Measurements from ENCODE around the gene ACBD3. TPM values are rescaled to one million over a fixed set of nuclear protein-coding genes. Genes with fewer than 3 reads are reported as not detected.

The ACBD3 gene
- total RNA-seq, 2 experiments from 2014 or later, result 22.5 to 24.6 TPM

- no peak for DNase-seq
- ChIA-PET CTCF (interaction anchor here (0.6 to 3.8 kb wide), 5 partner anchors 22 to 253 kb away, joined by 3 to 15 read pairs (median 3); partner anchors contain the start of gene PARP1), POLR2A (no interaction called here)
- H3K27ac Mint-ChIP-seq, result peak overlapping the region; percentile 37
- no peaks in the 10 kb centered on the region for H3K27me3 Mint-ChIP-seq
- H3K4me3 Mint-ChIP-seq, result no peak overlapping the region
- H3K9me3 Mint-ChIP-seq, result no peaks in the 10 kb centered on the region
- peaks cover 27% of the 10 kb centered on the region for H3K4me1 Mint-ChIP-seq
- peaks cover 51% of the 10 kb centered on the region for H3K36me3 Mint-ChIP-seq (ENCODE audit: low read depth)
Measured at GRCh38 chr1:226154593-226154992, 31.9 kb downstream of the ACBD3 start.

GRCh38 chr1:226149806-226150205 is 36.7 kb downstream of the ACBD3 start:
- ChIA-PET POLR2A (no interaction called here), CTCF (interaction anchor here (0.7 to 2.9 kb wide), 4 partner anchors 17 to 183 kb away, joined by 3 to 23 read pairs (median 4); no protein-coding TSS in a partner anchor)
- Mint-ChIP-seq H3K27me3 (no peaks in the 10 kb centered on the region), H3K4me1 (peaks cover 8% of the 10 kb centered on the region), H3K36me3 (ENCODE audit: low read depth) (peaks cover 49% of the 10 kb centered on the region), H3K27ac (no peak overlapping the region), H3K4me3 (no peak overlapping the region), H3K9me3 (no peaks in the 10 kb centered on the region)
- no peak for DNase-seq

GRCh38 chr1:226148121-226148648 is 38.4 kb downstream of the ACBD3 start:
- POLR2A ChIA-PET, result interaction anchor here (1.3 kb wide), 1 partner anchor 23 kb away, joined by 3 read pairs; no protein-coding TSS in a partner anchor
- no peaks in the 10 kb centered on the region for H3K4me1 Mint-ChIP-seq
- H3K4me3 Mint-ChIP-seq, result no peak overlapping the region
- no peak for DNase-seq
- no peaks in the 10 kb centered on the region for H3K27me3 Mint-ChIP-seq
- H3K36me3 Mint-ChIP-seq (ENCODE audit: low read depth), result peaks cover 45% of the 10 kb centered on the region
- no peaks in the 10 kb centered on the region for H3K9me3 Mint-ChIP-seq
- H3K27ac Mint-ChIP-seq, result no peak overlapping the region
- CTCF ChIA-PET, result interaction anchor here (2.9 kb wide), 1 partner anchor 22 kb away, joined by 23 read pairs; no protein-coding TSS in a partner anchor

- no peak for DNase-seq
- Mint-ChIP-seq H3K36me3 (ENCODE audit: low read depth) (peaks cover 26% of the 10 kb centered on the region), H3K27ac (no peak overlapping the region), H3K4me1 (no peaks in the 10 kb centered on the region), H3K27me3 (no peaks in the 10 kb centered on the region), H3K4me3 (no peak overlapping the region), H3K9me3 (no peaks in the 10 kb centered on the region)
- ChIA-PET CTCF (no interaction called here), POLR2A (no interaction called here)
Measured at GRCh38 chr1:226144045-226144444, 42.5 kb downstream of the ACBD3 start.

- CTCF ChIA-PET, result interaction anchor here (1.9 kb wide), 1 partner anchor 10 kb away, joined by 6 read pairs; no protein-coding TSS in a partner anchor
- Mint-ChIP-seq H3K27ac (no peak overlapping the region), H3K4me1 (no peaks in the 10 kb centered on the region)
Measured at GRCh38 chr1:226135709-226136108, 50.8 kb downstream of the ACBD3 start.

GRCh38 chr1:226135059-226135651 is 51.4 kb downstream of the ACBD3 start:
- H3K4me1 Mint-ChIP-seq, result no peaks in the 10 kb centered on the region
- no peaks in the 10 kb centered on the region for H3K36me3 Mint-ChIP-seq (ENCODE audit: low read depth)
- DNase-seq, result no peak
- ChIA-PET POLR2A (no interaction called here), CTCF (interaction anchor here (1.1 kb wide), 1 partner anchor 10 kb away, joined by 3 read pairs; no protein-coding TSS in a partner anchor)
- H3K27me3 Mint-ChIP-seq, result no peaks in the 10 kb centered on the region
- no peak overlapping the region for H3K27ac Mint-ChIP-seq
- no peak overlapping the region for H3K4me3 Mint-ChIP-seq
- H3K9me3 Mint-ChIP-seq, result no peaks in the 10 kb centered on the region

More at GRCh38 chr1:226135709-226136108, 50.8 kb downstream of the ACBD3 start:
- Mint-ChIP-seq H3K4me3 (no peak overlapping the region), H3K9me3 (no peaks in the 10 kb centered on the region), H3K36me3 (ENCODE audit: low read depth) (no peaks in the 10 kb centered on the region), H3K27me3 (no peaks in the 10 kb centered on the region)
- POLR2A ChIA-PET, result no interaction called here
- no peak for DNase-seq

- Mint-ChIP-seq H3K4me3 (no peak overlapping the region), H3K27ac (no peak overlapping the region), H3K36me3 (ENCODE audit: low read depth) (no peaks in the 10 kb centered on the region), H3K27me3 (no peaks in the 10 kb centered on the region), H3K9me3 (no peaks in the 10 kb centered on the region), H3K4me1 (no peaks in the 10 kb centered on the region)
- ChIA-PET CTCF (interaction anchor here (0.8 to 1.1 kb wide), 4 partner anchors 9 to 199 kb away, joined by 3 to 6 read pairs (median 3); no protein-coding TSS in a partner anchor), POLR2A (interaction anchor here (2.5 kb wide), 1 partner anchor 11 kb away, joined by 6 read pairs; no protein-coding TSS in a partner anchor)
- no peak for DNase-seq
Measured at GRCh38 chr1:226134170-226135058, 52.1 kb downstream of the ACBD3 start.

- no peak overlapping the region for H3K27ac Mint-ChIP-seq
- POLR2A ChIA-PET, result interaction anchor here (1.0 to 2.5 kb wide), 2 partner anchors 8 to 10 kb away, joined by 4 to 6 read pairs; no protein-coding TSS in a partner anchor
- H3K4me3 Mint-ChIP-seq, result no peak overlapping the region
- DNase-seq, result no peak
- H3K4me1 Mint-ChIP-seq, result peaks cover 5% of the 10 kb centered on the region
- no peaks in the 10 kb centered on the region for H3K36me3 Mint-ChIP-seq (ENCODE audit: low read depth)
- CTCF ChIA-PET, result interaction anchor here (0.8 to 2.5 kb wide), 5 partner anchors 8 to 200 kb away, joined by 3 to 6 read pairs (median 5); no protein-coding TSS in a partner anchor
- no peaks in the 10 kb centered on the region for H3K9me3 Mint-ChIP-seq
- H3K27me3 Mint-ChIP-seq, result no peaks in the 10 kb centered on the region
Measured at GRCh38 chr1:226133504-226134123, 52.9 kb downstream of the ACBD3 start.

- Mint-ChIP-seq H3K27ac (no peak overlapping the region), H3K4me1 (peaks cover 12% of the 10 kb centered on the region), H3K9me3 (no peaks in the 10 kb centered on the region), H3K27me3 (no peaks in the 10 kb centered on the region), H3K36me3 (ENCODE audit: low read depth) (no peaks in the 10 kb centered on the region), H3K4me3 (no peak overlapping the region)
- POLR2A ChIA-PET, result interaction anchor here (1.0 to 2.5 kb wide), 3 partner anchors 8 to 70 kb away, joined by 4 to 6 read pairs (median 5); partner anchors contain the start of gene H3-3A
- CTCF ChIA-PET, result interaction anchor here (0.8 to 2.5 kb wide), 6 partner anchors 8 to 200 kb away, joined by 3 to 6 read pairs (median 4); no protein-coding TSS in a partner anchor
- no peak for DNase-seq
Measured at GRCh38 chr1:226132728-226133503, 53.6 kb downstream of the ACBD3 start.

- no peaks in the 10 kb centered on the region for H3K9me3 Mint-ChIP-seq
- ChIA-PET CTCF (interaction anchor here (1.2 to 2.5 kb wide), 3 partner anchors 22 to 69 kb away, joined by 3 to 5 read pairs (median 4); no protein-coding TSS in a partner anchor), POLR2A (interaction anchor here (1.2 to 2.5 kb wide), 3 partner anchors 8 to 69 kb away, joined by 3 to 6 read pairs (median 5); partner anchors contain the start of gene H3-3A)
- H3K4me1 Mint-ChIP-seq, result peaks cover 24% of the 10 kb centered on the region
- H3K27me3 Mint-ChIP-seq, result no peaks in the 10 kb centered on the region
- H3K36me3 Mint-ChIP-seq (ENCODE audit: low read depth), result no peaks in the 10 kb centered on the region
- H3K27ac Mint-ChIP-seq, result no peak overlapping the region
- no peak overlapping the region for H3K4me3 Mint-ChIP-seq
- DNase-seq, result no peak
Measured at GRCh38 chr1:226131639-226132038, 54.9 kb downstream of the ACBD3 start.

GRCh38 chr1:226129230-226129629 is 57.3 kb downstream of the ACBD3 start:
- Mint-ChIP-seq H3K4me1 (peaks cover 44% of the 10 kb centered on the region), H3K9me3 (no peaks in the 10 kb centered on the region), H3K4me3 (no peak overlapping the region), H3K36me3 (ENCODE audit: low read depth) (no peaks in the 10 kb centered on the region), H3K27ac (no peak overlapping the region), H3K27me3 (no peaks in the 10 kb centered on the region)
- peak; percentile 0 for DNase-seq
- CTCF ChIA-PET, result interaction anchor here (1.3 to 7.2 kb wide), 2 partner anchors 69 to 204 kb away, joined by 3 to 228 read pairs; no protein-coding TSS in a partner anchor
- POLR2A ChIA-PET, result interaction anchor here (0.9 kb wide), 1 partner anchor 63 kb away, joined by 3 read pairs; no protein-coding TSS in a partner anchor
